Midbrain (tissue), 1 donor: ENCODE results near the gene COA1.
"Not testable (repeated sequence)": the region's sequence is repeated elsewhere in the genome, so short reads cannot be mapped to it uniquely, and the experiment has no call there.

ENCODE experiments used
- DNase-seq: peaks from one replicate; lab custom pipeline; 2025; lab: John Stamatoyannopoulos, UW

COA1 gene

GRCh38 chr7:43626695-43627094 is 102.6 kb downstream of the COA1 start:
- DNase-seq = no peak

- no peak for DNase-seq
These were observed 103.3 kb downstream of the COA1 start for GRCh38 chr7:43625980-43626379.

- DNase-seq = no peak
These were observed 103.9 kb downstream of the COA1 start for GRCh38 chr7:43625453-43625852.

GRCh38 chr7:43624156-43624555 is 105.2 kb downstream of the COA1 start:
- DNase-seq = no peak

GRCh38 chr7:43621729-43622448 is 107.4 kb downstream of the COA1 start:
- DNase-seq = no peak

- DNase-seq = no peak
These were observed 109.9 kb downstream of the COA1 start for GRCh38 chr7:43619213-43620012.

- DNase-seq = no peak
These were observed 111.2 kb downstream of the COA1 start for GRCh38 chr7:43618073-43618472.

GRCh38 chr7:43616977-43617376 is 112.3 kb downstream of the COA1 start:
- DNase-seq = no peak

GRCh38 chr7:43615558-43616145 is 113.7 kb downstream of the COA1 start:
- no peak for DNase-seq

GRCh38 chr7:43612599-43613589 is 116.4 kb downstream of the COA1 start:
- DNase-seq = peak; percentile 24

GRCh38 chr7:43612128-43612527 is 117.2 kb downstream of the COA1 start:
- DNase-seq = no peak

GRCh38 chr7:43609097-43609496 is 120.2 kb downstream of the COA1 start:
- DNase-seq = no peak

GRCh38 chr7:43604251-43604650 is 125.1 kb downstream of the COA1 start:
- no peak for DNase-seq

GRCh38 chr7:43602256-43602655 is 127.1 kb downstream of the COA1 start:
- no peak for DNase-seq

- DNase-seq = no peak
These were observed 129.3 kb downstream of the COA1 start for GRCh38 chr7:43600056-43600455.

GRCh38 chr7:43596426-43596825 is 132.9 kb downstream of the COA1 start:
- DNase-seq = not testable (repeated sequence)

GRCh38 chr7:43594020-43594419 is 135.3 kb downstream of the COA1 start:
- DNase-seq = no peak

GRCh38 chr7:43593010-43593409 is 136.3 kb downstream of the COA1 start:
- no peak for DNase-seq

GRCh38 chr7:43592326-43592725 is 137.0 kb downstream of the COA1 start:
- no peak for DNase-seq

- DNase-seq = no peak
These were observed 137.7 kb downstream of the COA1 start for GRCh38 chr7:43591558-43592180.

- DNase-seq = no peak
These were observed 138.3 kb downstream of the COA1 start for GRCh38 chr7:43590862-43591557.
